ENCODE data around the gene PTH.

GRCh38 chr11:13462311-13462900, 33.4 kb downstream of the PTH start:
- TF ChIP-seq CTCF (IDR thresholded peaks at IDR 0.05; ENCODE audit: poor library complexity), result no peak
- TF ChIP-seq EZH2 (IDR thresholded peaks at IDR 0.05; ENCODE audit: borderline replicate concordance), result no peak

All from hepatocyte (in vitro differentiated cells).